Activated CD4-positive, alpha-beta T cell treated with anti-CD3 and anti-CD28 coated beads, Interleukin-2, amount 10 ng/mL, durations not matched to agents 24 days and 14 days (primary cell): ENCODE results near the gene ANKRD44. TPM values are rescaled to one million over a fixed set of nuclear protein-coding genes. Genes with fewer than 3 reads are reported as not detected.

Experiments used
- DNase-seq: peaks from one replicate; pipeline ENCODE4 v3.0.0; 2022
- H3K27ac Mint-ChIP-seq: one replicate; pipeline ENCODE4 v1.8.0; 2022; ENCODE audit warnings: mild to moderate bottlenecking, mixed read lengths
- H3K27me3 Mint-ChIP-seq: one replicate; pipeline ENCODE4 v1.8.0; 2022; ENCODE audit warnings: mixed read lengths
- H3K36me3 Mint-ChIP-seq: one replicate; pipeline ENCODE4 v1.8.0; 2022; ENCODE audit warnings: low read depth, mild to moderate bottlenecking, mixed read lengths
- H3K4me1 Mint-ChIP-seq: one replicate; pipeline ENCODE4 v1.8.0; 2021; ENCODE audit warnings: mixed read lengths
- H3K4me3 Mint-ChIP-seq: one replicate; pipeline ENCODE4 v1.8.0; 2022; ENCODE audit warnings: mild to moderate bottlenecking, moderate library complexity, mixed read lengths
- H3K9me3 Mint-ChIP-seq: one replicate; pipeline ENCODE4 v1.8.0; 2021; ENCODE audit warnings: mixed read lengths
- intact Hi-C: fragments of 100-400 bp; cut with micrococcal nuclease; formaldehyde crosslinking; loops from one replicate; pipeline ENCODE4 v1.15.1; 2023
- total RNA-seq: library from RNA; stranded (reverse); gene quantifications from 2 replicates; pipeline ENCODE4 v1.2.3, GENCODE V29; 2022

Gene ANKRD44
- total RNA-seq, 1 donor from 2014 or later: 147 TPM

DNA sequence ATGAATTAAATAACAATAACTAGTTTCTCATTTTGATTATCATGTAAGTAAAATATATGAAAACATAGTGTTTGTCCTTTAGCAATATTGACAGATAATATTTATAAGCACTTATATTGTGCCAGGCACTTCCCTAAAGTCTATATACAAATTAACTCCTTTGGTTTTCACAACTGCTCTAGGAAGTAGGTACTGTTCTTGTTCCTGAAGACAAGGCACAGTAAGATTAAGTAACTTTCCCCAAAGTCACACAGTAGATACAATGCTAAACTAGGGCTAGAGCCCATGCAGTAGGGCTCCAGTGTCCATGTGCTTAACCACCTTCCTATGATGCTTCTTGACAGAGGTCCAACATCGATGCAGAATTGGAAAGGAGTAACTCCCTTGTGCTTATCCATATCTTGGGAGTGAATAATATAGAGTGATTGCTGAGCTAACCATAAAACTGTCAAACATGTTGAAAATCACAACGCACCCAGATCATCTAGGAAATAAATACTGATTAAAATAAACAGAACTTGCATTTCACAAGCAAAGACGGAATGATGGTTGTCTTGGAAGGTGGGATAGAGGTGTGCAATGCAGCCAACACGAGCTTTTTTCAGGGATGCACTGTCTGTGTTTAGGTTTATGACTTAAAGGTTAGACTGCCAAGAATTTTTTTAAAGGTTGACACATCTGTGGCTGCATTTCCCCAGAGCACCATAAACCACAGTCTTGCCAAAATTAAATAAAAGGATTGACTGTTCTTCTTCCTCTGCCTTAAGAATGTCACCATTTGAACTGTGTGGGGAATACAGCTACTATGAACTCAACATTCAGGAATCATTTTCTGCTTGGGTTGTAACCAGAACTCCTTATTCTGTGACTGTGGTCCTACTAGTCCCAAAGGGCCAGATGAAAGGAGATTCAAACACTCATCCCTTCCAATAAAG, 80.8 kb downstream of the ANKRD44 start:
- intact Hi-C loops: no loop called here
- Mint-ChIP-seq H3K27me3 (no peaks in the 10 kb centered on the region), H3K4me3 (no peak overlapping the region), H3K36me3 (peaks cover 39% of the 10 kb centered on the region), H3K27ac (peak overlapping the region; percentile 59), H3K9me3 (no peaks in the 10 kb centered on the region), H3K4me1 (peaks cover 59% of the 10 kb centered on the region)
- DNase-seq: no peak

GRCh38 chr2:197223451-197223850, 87.1 kb downstream of the ANKRD44 start:
- peaks cover 45% of the 10 kb centered on the region for H3K4me1 Mint-ChIP-seq
- H3K27ac Mint-ChIP-seq: no peak overlapping the region
- no peak overlapping the region for H3K4me3 Mint-ChIP-seq
- no peaks in the 10 kb centered on the region for H3K9me3 Mint-ChIP-seq
- DNase-seq: no peak
- H3K36me3 Mint-ChIP-seq: peaks cover 35% of the 10 kb centered on the region
- intact Hi-C loops: no loop called here
- no peaks in the 10 kb centered on the region for H3K27me3 Mint-ChIP-seq

DNA sequence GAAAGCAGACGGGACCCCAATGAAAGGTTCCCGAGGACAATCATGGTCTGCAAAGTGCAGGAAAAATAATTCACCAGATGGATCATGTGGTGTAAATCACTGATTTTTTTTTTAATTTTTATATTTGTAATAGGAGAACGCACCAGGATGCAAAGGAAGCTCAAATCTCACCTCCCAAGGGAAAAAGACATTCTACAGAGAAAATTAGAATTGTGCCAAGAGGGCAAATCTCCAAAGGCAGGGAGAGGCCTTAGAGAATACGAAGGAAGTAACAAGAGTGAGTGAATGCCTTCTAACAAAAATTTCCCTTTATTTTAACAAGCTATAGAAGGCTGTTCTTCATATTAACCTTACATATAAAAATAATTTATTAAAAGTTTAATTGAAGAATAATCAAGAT, 90.9 kb downstream of the ANKRD44 start:
- Mint-ChIP-seq H3K36me3 (peaks cover 20% of the 10 kb centered on the region), H3K9me3 (no peaks in the 10 kb centered on the region), H3K27me3 (no peaks in the 10 kb centered on the region), H3K27ac (no peak overlapping the region), H3K4me1 (peaks cover 58% of the 10 kb centered on the region), H3K4me3 (no peak overlapping the region)
- intact Hi-C loops: loop anchor here (10.0 kb wide), 1 partner anchor 1055 kb away; no protein-coding TSS in a partner anchor
- no peak for DNase-seq

GRCh38 chr2:197217541-197217940, 93.0 kb downstream of the ANKRD44 start:
- intact Hi-C loops: loop anchor here (2.0 to 10.0 kb wide), 2 partner anchors 19 to 1053 kb away; no protein-coding TSS in a partner anchor
- peak overlapping the region; percentile 80 for H3K4me3 Mint-ChIP-seq
- H3K9me3 Mint-ChIP-seq: no peaks in the 10 kb centered on the region
- no peaks in the 10 kb centered on the region for H3K27me3 Mint-ChIP-seq
- DNase-seq: no peak
- peaks cover 67% of the 10 kb centered on the region for H3K4me1 Mint-ChIP-seq
- H3K36me3 Mint-ChIP-seq: peaks cover 15% of the 10 kb centered on the region
- peak overlapping the region; percentile 93 for H3K27ac Mint-ChIP-seq

DNA sequence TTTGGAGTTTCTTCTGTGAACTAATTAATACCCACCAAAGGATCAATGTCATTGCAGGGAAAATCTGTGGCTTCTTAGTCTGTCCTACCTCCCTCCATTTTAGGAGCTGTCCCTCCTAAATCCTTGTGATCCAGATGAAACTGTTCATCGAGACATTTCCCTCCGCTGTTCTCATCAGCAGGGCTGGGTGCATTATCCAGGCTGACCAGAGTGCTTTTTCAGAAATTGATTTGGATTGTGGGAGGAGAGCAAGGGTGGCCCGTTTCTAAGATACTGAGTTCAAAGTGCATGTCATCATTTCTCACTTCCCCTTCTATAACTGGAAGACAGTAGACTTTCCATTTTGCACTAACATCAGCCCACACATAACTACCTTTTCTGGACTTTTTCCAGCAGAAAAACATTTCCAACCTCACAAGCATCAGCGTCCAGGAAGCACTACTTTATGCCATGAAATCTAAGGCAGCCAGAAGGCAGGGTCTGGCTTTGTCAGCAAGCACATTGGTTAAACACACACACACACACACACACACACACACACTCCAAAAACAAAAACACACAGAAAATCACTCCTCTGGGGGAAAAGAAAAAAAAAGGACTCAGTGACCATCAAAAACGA, 94.1 kb downstream of the ANKRD44 start:
- H3K4me3 Mint-ChIP-seq: peak overlapping the region; percentile 80
- no peaks in the 10 kb centered on the region for H3K9me3 Mint-ChIP-seq
- intact Hi-C loops: loop anchor here (1.0 to 10.0 kb wide), 3 partner anchors 18 to 1052 kb away; no protein-coding TSS in a partner anchor
- H3K27ac Mint-ChIP-seq: peak overlapping the region; percentile 93
- peaks cover 71% of the 10 kb centered on the region for H3K4me1 Mint-ChIP-seq
- no peaks in the 10 kb centered on the region for H3K27me3 Mint-ChIP-seq
- peak; percentile 72 for DNase-seq
- H3K36me3 Mint-ChIP-seq: peaks cover 10% of the 10 kb centered on the region

- intact Hi-C loops: loop anchor here (1.0 to 10.0 kb wide), 3 partner anchors 17 to 1051 kb away; no protein-coding TSS in a partner anchor
- Mint-ChIP-seq H3K9me3 (no peaks in the 10 kb centered on the region), H3K27me3 (no peaks in the 10 kb centered on the region), H3K4me1 (peaks cover 77% of the 10 kb centered on the region), H3K36me3 (peaks cover 10% of the 10 kb centered on the region), H3K27ac (peak overlapping the region; percentile 93), H3K4me3 (peak overlapping the region; percentile 80)
- no peak for DNase-seq
Measured at GRCh38 chr2:197215748-197216360, 94.7 kb downstream of the ANKRD44 start.

DNA sequence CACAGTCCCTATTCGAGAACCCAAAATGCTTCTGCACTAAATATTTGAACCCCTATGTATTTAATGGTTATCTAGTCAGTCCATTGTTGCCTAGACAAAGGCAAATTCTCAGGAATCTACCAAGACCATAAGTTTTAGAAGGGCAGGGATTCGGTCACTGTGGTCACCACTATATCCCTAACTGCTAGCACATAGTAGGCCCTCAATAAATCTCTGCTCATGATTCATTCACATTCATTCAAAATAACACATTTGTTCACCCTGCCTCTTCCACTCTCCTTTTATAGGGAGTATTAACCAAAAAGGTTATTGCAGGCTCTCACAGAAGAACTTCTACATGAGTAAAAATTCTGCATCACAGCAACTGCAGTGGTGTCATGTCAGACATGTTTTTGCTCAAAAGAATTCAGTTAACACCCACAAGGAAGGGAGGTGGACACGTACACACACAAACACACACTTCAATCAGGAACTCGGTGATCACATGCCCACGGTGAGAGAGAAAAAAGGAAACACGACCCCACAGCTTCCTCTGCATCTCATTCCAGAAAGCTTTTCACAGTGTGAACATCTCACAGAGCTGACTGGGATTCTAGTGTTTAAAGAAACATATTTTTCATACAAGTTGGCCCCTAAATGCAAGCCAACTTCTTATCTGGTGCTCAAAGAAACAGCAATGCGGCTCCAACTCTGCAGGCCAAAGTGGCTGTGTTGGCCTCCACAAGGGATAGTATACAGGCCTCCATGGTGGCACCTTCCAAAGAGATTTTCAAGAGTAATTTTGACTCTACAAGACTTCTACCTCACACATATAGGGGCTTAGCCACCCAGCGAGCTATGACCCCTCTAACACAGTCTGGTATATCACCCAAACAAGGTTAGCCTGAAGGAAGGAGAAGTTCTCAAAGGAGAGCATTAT, 98.0 kb downstream of the ANKRD44 start:
- H3K4me1 Mint-ChIP-seq: peaks cover 94% of the 10 kb centered on the region
- H3K9me3 Mint-ChIP-seq: no peaks in the 10 kb centered on the region
- DNase-seq: peak; percentile 81
- peaks cover 6% of the 10 kb centered on the region for H3K36me3 Mint-ChIP-seq
- H3K4me3 Mint-ChIP-seq: peak overlapping the region; percentile 68
- no peaks in the 10 kb centered on the region for H3K27me3 Mint-ChIP-seq
- intact Hi-C loops: loop anchor here (1.0 to 10.0 kb wide), 2 partner anchors 43 to 1048 kb away; no protein-coding TSS in a partner anchor
- peak overlapping the region; percentile 97 for H3K27ac Mint-ChIP-seq

GRCh38 chr2:197211881-197212342, 98.7 kb downstream of the ANKRD44 start:
- intact Hi-C loops: loop anchor here (10.0 kb wide), 1 partner anchor 1047 kb away; no protein-coding TSS in a partner anchor
- DNase-seq: peak; percentile 73
- H3K36me3 Mint-ChIP-seq: peaks cover 9% of the 10 kb centered on the region

DNA sequence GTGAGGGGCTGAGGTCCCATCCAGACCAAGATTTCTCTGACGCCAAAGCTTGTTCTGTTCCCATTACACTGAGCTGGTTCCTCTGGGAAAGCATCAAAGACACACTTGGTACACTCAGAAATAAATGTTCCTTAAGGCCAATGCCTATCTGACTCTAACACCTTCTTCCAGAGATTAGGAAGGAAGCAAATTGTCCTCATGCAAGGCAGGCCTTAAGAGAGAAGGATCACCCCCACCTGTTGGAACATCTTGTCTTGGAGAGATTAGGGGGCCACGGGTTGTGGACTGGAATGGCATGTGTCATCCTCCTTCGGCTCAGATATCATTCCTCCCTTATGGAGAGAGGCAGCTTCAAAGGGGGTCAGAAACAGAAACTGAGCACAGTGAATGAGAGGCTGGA, 100.2 kb downstream of the ANKRD44 start:
- intact Hi-C loops: loop anchor here (10.0 kb wide), 1 partner anchor 1046 kb away; no protein-coding TSS in a partner anchor
- peak overlapping the region; percentile 68 for H3K4me3 Mint-ChIP-seq
- peaks cover 94% of the 10 kb centered on the region for H3K4me1 Mint-ChIP-seq
- peaks cover 10% of the 10 kb centered on the region for H3K36me3 Mint-ChIP-seq
- no peaks in the 10 kb centered on the region for H3K27me3 Mint-ChIP-seq
- no peaks in the 10 kb centered on the region for H3K9me3 Mint-ChIP-seq
- peak overlapping the region; percentile 97 for H3K27ac Mint-ChIP-seq
- DNase-seq: no peak

More at GRCh38 chr2:197211881-197212342, 98.7 kb downstream of the ANKRD44 start:
- peak overlapping the region; percentile 68 for H3K4me3 Mint-ChIP-seq
- H3K27ac Mint-ChIP-seq: peak overlapping the region; percentile 97
- peaks cover 94% of the 10 kb centered on the region for H3K4me1 Mint-ChIP-seq
- no peaks in the 10 kb centered on the region for H3K27me3 Mint-ChIP-seq
- no peaks in the 10 kb centered on the region for H3K9me3 Mint-ChIP-seq

GRCh38 chr2:197209742-197210408, 100.7 kb downstream of the ANKRD44 start:
- Mint-ChIP-seq H3K27ac (peak overlapping the region; percentile 97), H3K36me3 (peaks cover 10% of the 10 kb centered on the region), H3K9me3 (no peaks in the 10 kb centered on the region), H3K27me3 (no peaks in the 10 kb centered on the region), H3K4me3 (peak overlapping the region; percentile 68), H3K4me1 (peaks cover 93% of the 10 kb centered on the region)
- intact Hi-C loops: loop anchor here (1.0 to 10.0 kb wide), 5 partner anchors 11 to 1045 kb away; no protein-coding TSS in a partner anchor
- DNase-seq: peak; percentile 87

- intact Hi-C loops: loop anchor here (1.0 to 5.0 kb wide), 4 partner anchors 10 to 223 kb away; no protein-coding TSS in a partner anchor
- H3K36me3 Mint-ChIP-seq: peaks cover 11% of the 10 kb centered on the region
- no peaks in the 10 kb centered on the region for H3K27me3 Mint-ChIP-seq
- H3K4me3 Mint-ChIP-seq: peak overlapping the region; percentile 68
- H3K4me1 Mint-ChIP-seq: peaks cover 94% of the 10 kb centered on the region
- H3K27ac Mint-ChIP-seq: peak overlapping the region; percentile 97
- H3K9me3 Mint-ChIP-seq: no peaks in the 10 kb centered on the region
- peak; percentile 69 for DNase-seq
Measured at GRCh38 chr2:197209246-197209645, 101.3 kb downstream of the ANKRD44 start.

- intact Hi-C loops: loop anchor here (1.0 to 5.0 kb wide), 4 partner anchors 10 to 223 kb away; no protein-coding TSS in a partner anchor
- Mint-ChIP-seq H3K27me3 (no peaks in the 10 kb centered on the region), H3K4me3 (peak overlapping the region; percentile 68), H3K9me3 (no peaks in the 10 kb centered on the region), H3K4me1 (peaks cover 92% of the 10 kb centered on the region), H3K36me3 (peaks cover 12% of the 10 kb centered on the region), H3K27ac (peak overlapping the region; percentile 97)
- DNase-seq: no peak
Measured at GRCh38 chr2:197208841-197209240, 101.7 kb downstream of the ANKRD44 start.
